ENCODE data around the gene TTF1.

Gene TTF1

DNA sequence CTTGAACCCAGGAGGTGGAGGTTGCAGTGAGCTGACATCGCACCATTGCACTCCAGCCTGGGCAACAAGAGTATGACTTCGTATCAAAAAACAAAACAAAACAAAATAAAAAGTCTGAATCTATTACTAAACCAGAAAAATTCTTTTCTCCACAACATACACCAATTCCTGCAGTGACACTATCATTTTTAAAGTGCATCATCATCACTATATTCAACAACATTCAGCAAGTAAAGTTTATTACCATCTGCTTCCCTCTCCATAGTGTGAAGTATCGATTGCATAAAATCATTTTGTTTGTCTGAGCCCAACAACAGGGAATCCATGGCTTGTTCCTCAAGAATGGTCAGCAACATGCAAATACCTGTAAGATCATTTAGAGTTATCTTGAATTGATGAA lies 72.3 kb downstream of the TTF1 start:
- TF ChIP-seq, protein P1, sequence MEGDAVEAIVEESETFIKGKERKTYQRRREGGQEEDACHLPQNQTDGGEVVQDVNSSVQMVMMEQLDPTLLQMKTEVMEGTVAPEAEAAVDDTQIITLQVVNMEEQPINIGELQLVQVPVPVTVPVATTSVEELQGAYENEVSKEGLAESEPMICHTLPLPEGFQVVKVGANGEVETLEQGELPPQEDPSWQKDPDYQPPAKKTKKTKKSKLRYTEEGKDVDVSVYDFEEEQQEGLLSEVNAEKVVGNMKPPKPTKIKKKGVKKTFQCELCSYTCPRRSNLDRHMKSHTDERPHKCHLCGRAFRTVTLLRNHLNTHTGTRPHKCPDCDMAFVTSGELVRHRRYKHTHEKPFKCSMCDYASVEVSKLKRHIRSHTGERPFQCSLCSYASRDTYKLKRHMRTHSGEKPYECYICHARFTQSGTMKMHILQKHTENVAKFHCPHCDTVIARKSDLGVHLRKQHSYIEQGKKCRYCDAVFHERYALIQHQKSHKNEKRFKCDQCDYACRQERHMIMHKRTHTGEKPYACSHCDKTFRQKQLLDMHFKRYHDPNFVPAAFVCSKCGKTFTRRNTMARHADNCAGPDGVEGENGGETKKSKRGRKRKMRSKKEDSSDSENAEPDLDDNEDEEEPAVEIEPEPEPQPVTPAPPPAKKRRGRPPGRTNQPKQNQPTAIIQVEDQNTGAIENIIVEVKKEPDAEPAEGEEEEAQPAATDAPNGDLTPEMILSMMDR (IDR thresholded peaks at IDR 0.05; ENCODE audit: borderline replicate concordance, insufficient read depth, low read depth, low read length) = no peak
- H3K4me3 ChIP-seq (ENCODE audit: low read depth, low read length) = no peak overlapping the region

DNA sequence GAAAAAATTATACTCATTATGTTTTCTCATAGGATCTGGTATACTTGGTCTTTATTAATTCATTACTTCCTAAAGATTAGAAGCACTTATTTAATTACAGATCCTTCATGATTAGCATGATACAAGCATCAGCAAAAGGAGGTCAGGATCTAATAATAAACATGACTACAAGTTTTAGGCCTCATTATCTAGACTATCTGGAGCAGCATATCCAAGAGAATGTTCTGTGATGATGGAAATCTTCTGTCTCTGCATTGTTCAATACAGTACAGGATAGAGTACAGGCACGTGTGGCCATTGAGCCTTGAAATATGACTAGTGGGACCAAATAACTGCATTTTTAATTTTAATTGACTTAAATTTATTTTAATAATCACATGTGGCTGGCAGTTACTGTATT lies 73.1 kb downstream of the TTF1 start:
- H3K4me3 ChIP-seq (ENCODE audit: low read depth, low read length) = no peak overlapping the region
- TF ChIP-seq, protein P1 (IDR thresholded peaks at IDR 0.05; ENCODE audit: borderline replicate concordance, insufficient read depth, low read depth, low read length) = no peak

DNA sequence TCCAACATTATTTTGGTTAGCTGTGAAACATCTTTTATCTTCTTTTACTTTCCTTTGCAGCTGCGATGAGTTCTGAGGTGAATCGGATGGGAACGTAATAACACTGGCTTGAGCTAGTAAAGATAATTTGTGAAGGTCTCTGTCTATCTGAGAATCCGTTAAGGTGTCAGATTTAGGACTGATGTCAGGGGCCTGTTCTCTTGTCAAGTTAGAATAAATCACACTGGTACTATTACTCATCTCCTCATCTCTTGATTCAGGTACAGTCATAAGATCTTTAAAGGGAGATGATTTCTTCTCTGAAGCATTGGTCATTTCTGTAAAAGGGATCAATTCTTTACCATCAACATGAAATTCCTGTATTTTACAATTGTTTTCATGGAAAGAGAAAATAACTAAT lies 78.1 kb downstream of the TTF1 start:
- TF ChIP-seq, protein P1 (IDR thresholded peaks at IDR 0.05; ENCODE audit: borderline replicate concordance, insufficient read depth, low read depth, low read length) = no peak
- no peak overlapping the region for H3K4me3 ChIP-seq (ENCODE audit: low read depth, low read length)

DNA sequence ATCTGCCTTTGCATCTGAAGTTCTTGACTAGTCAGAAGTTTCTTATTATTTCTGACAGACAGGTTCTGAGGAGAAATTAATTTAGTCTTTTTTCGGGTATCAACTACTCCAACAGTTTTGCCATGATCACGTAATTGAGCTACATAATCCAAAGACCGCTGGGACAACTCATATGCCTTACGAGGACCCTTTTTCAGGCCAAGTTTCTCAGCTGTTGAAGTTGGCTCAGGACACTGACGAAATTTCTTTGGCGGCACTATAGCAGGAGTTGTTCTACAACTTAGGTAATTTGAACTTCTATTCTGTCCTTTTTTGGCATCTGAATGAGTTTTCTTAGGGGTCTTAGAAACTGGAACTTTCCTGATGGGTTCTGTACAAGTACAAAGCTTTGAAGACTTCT lies 79.1 kb downstream of the TTF1 start:
- H3K4me3 ChIP-seq (ENCODE audit: low read depth, low read length) = no peak overlapping the region
- TF ChIP-seq, protein P1 (IDR thresholded peaks at IDR 0.05; ENCODE audit: borderline replicate concordance, insufficient read depth, low read depth, low read length) = no peak
